HEK293T (cell line): Measurements from ENCODE around the gene ANXA1.

Source experiments
- BHLHE40 ChIP-seq: fragments of 450-650 bp; IDR thresholded peaks from 2 replicates; pipeline ENCODE4 v1.6.1; 2016; ENCODE audit warnings: mild to moderate bottlenecking, moderate library complexity, borderline replicate concordance
- CTBP1 ChIP-seq: fragments of 450-650 bp; IDR thresholded peaks from 2 replicates; pipeline ENCODE4 v1.6.1; 2016; ENCODE audit warnings: borderline replicate concordance
- ELF4 ChIP-seq: fragments of 450-650 bp; IDR thresholded peaks from 2 replicates; pipeline ENCODE4 v1.6.1; 2017; ENCODE audit warnings: antibody characterized with exemption
- FOXA1 ChIP-seq: fragments of 450-650 bp; IDR thresholded peaks from 2 replicates; pipeline ENCODE4 v1.6.1; 2016; ENCODE audit warnings: mild to moderate bottlenecking
- FOXK2 ChIP-seq: fragments of 450-650 bp; IDR thresholded peaks from 2 replicates; pipeline ENCODE4 v1.6.1; 2016; ENCODE audit warnings: mild to moderate bottlenecking
- FOXM1 ChIP-seq: fragments of 450-650 bp; IDR thresholded peaks from 2 replicates; pipeline ENCODE4 v1.6.1; 2017; ENCODE audit warnings: mild to moderate bottlenecking, borderline replicate concordance
- HDGF ChIP-seq: fragments of 450-650 bp; IDR thresholded peaks from 2 replicates; pipeline ENCODE4 v1.6.1; 2017; ENCODE audit warnings: antibody characterized with exemption, borderline replicate concordance
- SP1 ChIP-seq: fragments of 450-650 bp; IDR thresholded peaks from 2 replicates; pipeline ENCODE4 v1.6.1; 2017
- SUZ12 ChIP-seq: fragments of 450-650 bp; IDR thresholded peaks from 2 replicates; pipeline ENCODE4 v1.6.1; 2016; ENCODE audit warnings: mild to moderate bottlenecking
- TARDBP ChIP-seq: fragments of 450-650 bp; IDR thresholded peaks from 2 replicates; pipeline ENCODE4 v1.6.1; 2016
- ZNF384 ChIP-seq: fragments of 450-650 bp; IDR thresholded peaks from 2 replicates; pipeline ENCODE4 v1.6.1; 2016
- TF ChIP-seq, protein P1 (sequence below): fragments of 450-650 bp; IDR thresholded peaks from 2 replicates; pipeline ENCODE4 v1.6.1; 2016

DNA sequence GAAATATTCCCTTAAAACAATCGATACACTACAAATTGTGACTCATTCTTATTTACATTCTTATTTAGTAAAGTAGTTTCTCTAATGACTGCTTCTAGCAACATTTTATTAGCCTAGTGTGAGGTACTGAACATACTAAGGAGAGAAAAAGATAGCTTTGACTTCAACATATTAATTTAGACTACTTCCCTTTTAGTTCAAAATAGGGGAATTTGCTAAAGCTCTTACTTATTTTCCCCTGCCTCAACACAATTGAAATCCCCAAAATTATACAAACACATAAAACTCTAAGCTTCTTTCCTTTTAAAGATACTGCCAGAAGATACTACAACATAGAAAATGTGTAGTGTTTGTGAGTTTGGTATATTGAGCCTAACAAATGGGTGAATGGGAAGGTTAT lies 55.2 kb downstream of the ANXA1 start:
- TF ChIP-seq TARDBP (no peak), ZNF384 (no peak), SP1 (no peak), ELF4 (no peak), FOXM1 (no peak), SUZ12 (no peak), FOXK2 (no peak), FOXA1 (no peak), BHLHE40 (no peak), CTBP1 (no peak), HDGF (no peak)
- TF ChIP-seq, protein P1, sequence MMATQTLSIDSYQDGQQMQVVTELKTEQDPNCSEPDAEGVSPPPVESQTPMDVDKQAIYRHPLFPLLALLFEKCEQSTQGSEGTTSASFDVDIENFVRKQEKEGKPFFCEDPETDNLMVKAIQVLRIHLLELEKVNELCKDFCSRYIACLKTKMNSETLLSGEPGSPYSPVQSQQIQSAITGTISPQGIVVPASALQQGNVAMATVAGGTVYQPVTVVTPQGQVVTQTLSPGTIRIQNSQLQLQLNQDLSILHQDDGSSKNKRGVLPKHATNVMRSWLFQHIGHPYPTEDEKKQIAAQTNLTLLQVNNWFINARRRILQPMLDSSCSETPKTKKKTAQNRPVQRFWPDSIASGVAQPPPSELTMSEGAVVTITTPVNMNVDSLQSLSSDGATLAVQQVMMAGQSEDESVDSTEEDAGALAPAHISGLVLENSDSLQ, result no peak
